A549 (cell line): ENCODE data around the gene TRABD2B.

Experiments used
- JUN ChIP-seq, 2 experiments: fragments of >200 bp; sonication (Bioruptor Twin); formaldehyde crosslinking; IDR thresholded peaks; 2 replicates in 1 of 2; 3 replicates in 1 of 2; pipeline ENCODE4 v1.6.1; 2016 to 2017
- KDM5A ChIP-seq: fragments of 200-600 bp; sonication (generic); IDR thresholded peaks from 2 replicates; pipeline ENCODE4 v1.6.1; 2016; ENCODE audit warnings: antibody characterized with exemption, mild to moderate bottlenecking
- RFX5 ChIP-seq: fragments of 450-650 bp; IDR thresholded peaks from 2 replicates; pipeline ENCODE4 v1.7.1; 2014; ENCODE audit warnings: antibody characterized with exemption, mild to moderate bottlenecking, moderate library complexity
- ZFP36 ChIP-seq: fragments of 450-650 bp; IDR thresholded peaks from 2 replicates; pipeline ENCODE4 v1.6.1; 2014; ENCODE audit warnings: borderline replicate concordance; ENCODE audit not compliant: partially characterized antibody
- TF ChIP-seq, protein P1 (sequence below): fragments of >200 bp; sonication (Bioruptor Twin); formaldehyde crosslinking; IDR thresholded peaks from 3 replicates; pipeline ENCODE4 v1.5.1; 2016
- TF ChIP-seq, protein P2 (sequence below): IDR thresholded peaks from 2 replicates; pipeline ENCODE4 v1.6.1; 2012

DNA sequence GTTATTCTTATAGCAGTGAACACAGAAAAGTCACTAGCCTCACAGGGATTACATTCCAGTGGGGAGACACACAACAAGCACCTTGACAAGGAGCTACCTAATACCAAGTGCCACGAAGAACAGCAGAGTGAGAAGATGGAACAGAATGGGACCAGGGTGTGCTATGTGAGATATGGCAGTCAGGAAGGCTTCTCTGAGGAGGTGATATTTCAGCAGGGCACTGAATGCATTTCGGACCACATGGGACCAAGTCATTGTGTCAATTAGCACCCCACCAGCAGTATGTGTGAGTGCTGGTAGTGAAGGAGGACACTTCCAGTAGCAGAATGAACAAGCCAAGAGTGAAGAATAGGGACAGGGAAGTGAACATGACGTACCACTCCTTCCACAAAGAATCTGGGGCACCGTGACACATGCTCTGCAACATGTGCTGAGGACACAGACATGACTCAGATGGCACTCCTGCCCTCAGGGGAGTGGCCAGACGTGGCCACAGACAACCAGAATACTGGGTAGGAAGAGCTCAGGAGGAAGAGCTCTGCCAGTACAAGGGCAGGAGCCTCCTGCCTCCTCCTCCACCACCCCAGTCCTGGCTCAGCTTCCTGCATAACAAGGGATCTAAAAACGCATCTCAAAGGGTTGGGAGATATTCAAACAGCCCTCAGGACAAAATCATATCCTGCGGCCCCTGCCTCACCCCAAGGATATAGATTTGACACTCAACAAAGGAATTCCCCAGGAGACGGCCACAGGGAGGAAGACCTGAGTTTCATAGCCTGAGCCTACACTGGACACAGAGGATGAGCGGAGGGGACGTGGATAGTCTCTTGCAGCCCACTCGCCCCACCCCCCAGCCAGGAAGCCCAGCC lies 102.5 kb downstream of the TRABD2B start:
- no peak for TF ChIP-seq KDM5A
- TF ChIP-seq, protein P1, sequence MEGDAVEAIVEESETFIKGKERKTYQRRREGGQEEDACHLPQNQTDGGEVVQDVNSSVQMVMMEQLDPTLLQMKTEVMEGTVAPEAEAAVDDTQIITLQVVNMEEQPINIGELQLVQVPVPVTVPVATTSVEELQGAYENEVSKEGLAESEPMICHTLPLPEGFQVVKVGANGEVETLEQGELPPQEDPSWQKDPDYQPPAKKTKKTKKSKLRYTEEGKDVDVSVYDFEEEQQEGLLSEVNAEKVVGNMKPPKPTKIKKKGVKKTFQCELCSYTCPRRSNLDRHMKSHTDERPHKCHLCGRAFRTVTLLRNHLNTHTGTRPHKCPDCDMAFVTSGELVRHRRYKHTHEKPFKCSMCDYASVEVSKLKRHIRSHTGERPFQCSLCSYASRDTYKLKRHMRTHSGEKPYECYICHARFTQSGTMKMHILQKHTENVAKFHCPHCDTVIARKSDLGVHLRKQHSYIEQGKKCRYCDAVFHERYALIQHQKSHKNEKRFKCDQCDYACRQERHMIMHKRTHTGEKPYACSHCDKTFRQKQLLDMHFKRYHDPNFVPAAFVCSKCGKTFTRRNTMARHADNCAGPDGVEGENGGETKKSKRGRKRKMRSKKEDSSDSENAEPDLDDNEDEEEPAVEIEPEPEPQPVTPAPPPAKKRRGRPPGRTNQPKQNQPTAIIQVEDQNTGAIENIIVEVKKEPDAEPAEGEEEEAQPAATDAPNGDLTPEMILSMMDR = no peak
- TF ChIP-seq, protein P2, sequence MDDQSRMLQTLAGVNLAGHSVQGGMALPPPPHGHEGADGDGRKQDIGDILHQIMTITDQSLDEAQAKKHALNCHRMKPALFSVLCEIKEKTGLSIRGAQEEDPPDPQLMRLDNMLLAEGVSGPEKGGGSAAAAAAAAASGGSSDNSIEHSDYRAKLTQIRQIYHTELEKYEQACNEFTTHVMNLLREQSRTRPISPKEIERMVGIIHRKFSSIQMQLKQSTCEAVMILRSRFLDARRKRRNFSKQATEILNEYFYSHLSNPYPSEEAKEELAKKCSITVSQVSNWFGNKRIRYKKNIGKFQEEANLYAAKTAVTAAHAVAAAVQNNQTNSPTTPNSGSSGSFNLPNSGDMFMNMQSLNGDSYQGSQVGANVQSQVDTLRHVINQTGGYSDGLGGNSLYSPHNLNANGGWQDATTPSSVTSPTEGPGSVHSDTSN = no peak
- TF ChIP-seq RFX5 = no peak
- TF ChIP-seq ZFP36 = peak; percentile 17
- TF ChIP-seq JUN (IDR thresholded peaks at IDR 0.05) = no peak
